Astrocyte (in vitro differentiated cells and primary cell): ENCODE results near the gene PCBP1. TPM values are rescaled to one million over a fixed set of nuclear protein-coding genes. Genes with fewer than 3 reads are reported as not detected.
"Not testable (repeated sequence)": the region's sequence is repeated elsewhere in the genome, so short reads cannot be mapped to it uniquely, and the experiment has no call there.

Experiments
- DNase-seq: peaks from one replicate; pipeline ENCODE4 v3.0.0-alpha.2; 2010; ENCODE audit warnings: low read depth
- FAIRE-seq: peaks from 2 replicates; lab custom pipeline; 2011; peaks lifted over from hg19 to GRCh38; lab: Jason Lieb, UNC
- H2AFZ ChIP-seq: 2 replicates; pipeline ENCODE4 v1.6.0; 2012; ENCODE audit warnings: low read depth, low read length, inconsistent platforms
- H3K27ac ChIP-seq: 2 replicates; pipeline ENCODE4 v1.5.1; 2011; ENCODE audit warnings: low read depth, low read length, inconsistent platforms
- H3K27me3 ChIP-seq: 2 replicates; pipeline ENCODE4 v1.6.0; 2011; ENCODE audit warnings: low read length, inconsistent platforms; ENCODE audit not compliant: insufficient read depth
- H3K36me3 ChIP-seq: 2 replicates; pipeline ENCODE4 v1.5.1; 2011; ENCODE audit warnings: low read length, inconsistent platforms; ENCODE audit not compliant: insufficient read depth
- H3K4me1 ChIP-seq: 2 replicates; pipeline ENCODE4 v1.5.1; 2011; ENCODE audit warnings: low read length, inconsistent platforms; ENCODE audit not compliant: insufficient read depth
- H3K4me2 ChIP-seq: 2 replicates; pipeline ENCODE4 v1.6.0; 2012; ENCODE audit warnings: low read length, inconsistent platforms
- H3K4me3 ChIP-seq: 2 replicates; pipeline ENCODE4 v1.5.1; 2011; ENCODE audit warnings: low read depth, mild to moderate bottlenecking, low read length, inconsistent platforms; ENCODE audit not compliant: insufficient read depth
- H3K79me2 ChIP-seq: 2 replicates; pipeline ENCODE4 v1.6.0; 2012; ENCODE audit warnings: mild to moderate bottlenecking, low read length, inconsistent platforms; ENCODE audit not compliant: insufficient read depth
- H3K9ac ChIP-seq: 2 replicates; pipeline ENCODE4 v1.6.0; 2012; ENCODE audit warnings: mild to moderate bottlenecking, low read length, inconsistent platforms
- H3K9me3 ChIP-seq: 2 replicates; pipeline ENCODE4 v1.5.1; 2012; ENCODE audit warnings: low read depth, mild to moderate bottlenecking, low read length, inconsistent platforms; ENCODE audit not compliant: insufficient read depth
- H4K20me1 ChIP-seq: 2 replicates; pipeline ENCODE4 v1.6.0; 2012; ENCODE audit warnings: low read length, inconsistent platforms; ENCODE audit not compliant: insufficient read depth
- H3K27ac Mint-ChIP-seq: one replicate; pipeline ENCODE4 v1.8.0; 2021; ENCODE audit warnings: mild to moderate bottlenecking, mixed read lengths; ENCODE audit not compliant: unreplicated experiment
- H3K27me3 Mint-ChIP-seq: one replicate; pipeline ENCODE4 v1.8.0; 2021; ENCODE audit warnings: low read depth, mixed read lengths; ENCODE audit not compliant: unreplicated experiment
- H3K36me3 Mint-ChIP-seq: one replicate; pipeline ENCODE4 v1.8.0; 2021; ENCODE audit warnings: low read depth, mixed read lengths; ENCODE audit not compliant: unreplicated experiment
- H3K4me1 Mint-ChIP-seq: one replicate; pipeline ENCODE4 v1.8.0; 2021; ENCODE audit warnings: low read depth, mixed read lengths; ENCODE audit not compliant: unreplicated experiment
- H3K4me3 Mint-ChIP-seq: one replicate; pipeline ENCODE4 v1.8.0; 2021; ENCODE audit warnings: mild to moderate bottlenecking, moderate library complexity, mixed read lengths; ENCODE audit not compliant: unreplicated experiment
- H3K9me3 Mint-ChIP-seq: one replicate; pipeline ENCODE4 v1.8.0; 2021; ENCODE audit warnings: mild to moderate bottlenecking, mixed read lengths; ENCODE audit not compliant: unreplicated experiment
- EZH2 ChIP-seq: IDR thresholded peaks from 2 replicates; pipeline ENCODE4 v1.6.1; 2012; ENCODE audit warnings: mild to moderate bottlenecking, low read length, inconsistent platforms; ENCODE audit not compliant: insufficient read depth
- total RNA-seq: library from RNA; stranded (reverse); gene quantifications from 2 replicates; pipeline ENCODE4 v1.2.1, GENCODE V29; 2021
- TF ChIP-seq, protein P1 (sequence below): IDR thresholded peaks from 2 replicates; pipeline ENCODE4 v1.5.1; 2011; ENCODE audit warnings: low read depth, mild to moderate bottlenecking, inconsistent platforms, low read length, moderate library complexity; ENCODE audit not compliant: insufficient read depth

Gene PCBP1
- total RNA-seq, 1 donor from 2014 or later, result 205 TPM

GRCh38 chr2:70101174-70101573 lies 13.9 kb downstream of the PCBP1 start:
- no peak for DNase-seq
- Mint-ChIP-seq H3K4me3 (no peak overlapping the region), H3K36me3 (no peaks in the 10 kb centered on the region), H3K27me3 (no peaks in the 10 kb centered on the region), H3K4me1 (peaks cover 6% of the 10 kb centered on the region), H3K9me3 (no peaks in the 10 kb centered on the region), H3K27ac (no peak overlapping the region)
- FAIRE-seq, result no peak
- Histone ChIP-seq H3K27me3 (no peaks in the 10 kb centered on the region), H3K27ac (no peak overlapping the region), H3K9me3 (no peaks in the 10 kb centered on the region), H3K36me3 (no peaks in the 10 kb centered on the region), H4K20me1 (no peaks in the 10 kb centered on the region), H3K4me2 (no peak overlapping the region), H3K4me1 (peaks cover 4% of the 10 kb centered on the region), H2AFZ (no peak overlapping the region), H3K79me2 (no peaks in the 10 kb centered on the region), H3K9ac (no peak overlapping the region), H3K4me3 (no peak overlapping the region)
- TF ChIP-seq EZH2, result no peak
- TF ChIP-seq, protein P1, sequence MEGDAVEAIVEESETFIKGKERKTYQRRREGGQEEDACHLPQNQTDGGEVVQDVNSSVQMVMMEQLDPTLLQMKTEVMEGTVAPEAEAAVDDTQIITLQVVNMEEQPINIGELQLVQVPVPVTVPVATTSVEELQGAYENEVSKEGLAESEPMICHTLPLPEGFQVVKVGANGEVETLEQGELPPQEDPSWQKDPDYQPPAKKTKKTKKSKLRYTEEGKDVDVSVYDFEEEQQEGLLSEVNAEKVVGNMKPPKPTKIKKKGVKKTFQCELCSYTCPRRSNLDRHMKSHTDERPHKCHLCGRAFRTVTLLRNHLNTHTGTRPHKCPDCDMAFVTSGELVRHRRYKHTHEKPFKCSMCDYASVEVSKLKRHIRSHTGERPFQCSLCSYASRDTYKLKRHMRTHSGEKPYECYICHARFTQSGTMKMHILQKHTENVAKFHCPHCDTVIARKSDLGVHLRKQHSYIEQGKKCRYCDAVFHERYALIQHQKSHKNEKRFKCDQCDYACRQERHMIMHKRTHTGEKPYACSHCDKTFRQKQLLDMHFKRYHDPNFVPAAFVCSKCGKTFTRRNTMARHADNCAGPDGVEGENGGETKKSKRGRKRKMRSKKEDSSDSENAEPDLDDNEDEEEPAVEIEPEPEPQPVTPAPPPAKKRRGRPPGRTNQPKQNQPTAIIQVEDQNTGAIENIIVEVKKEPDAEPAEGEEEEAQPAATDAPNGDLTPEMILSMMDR, result no peak

GRCh38 chr2:70101686-70102085 lies 14.4 kb downstream of the PCBP1 start:
- not testable (repeated sequence) for H3K9me3 Mint-ChIP-seq, H3K27ac ChIP-seq, H3K4me2 ChIP-seq, H3K27me3 ChIP-seq, H2AFZ ChIP-seq, H3K4me3 Mint-ChIP-seq, H3K36me3 ChIP-seq, H3K4me1 Mint-ChIP-seq, H3K79me2 ChIP-seq, H3K4me1 ChIP-seq, FAIRE-seq, H3K9ac ChIP-seq, H3K4me3 ChIP-seq, H3K36me3 Mint-ChIP-seq, H3K27me3 Mint-ChIP-seq, DNase-seq, H3K27ac Mint-ChIP-seq, H3K9me3 ChIP-seq, H4K20me1 ChIP-seq

GRCh38 chr2:70102323-70102905 lies 15.1 kb downstream of the PCBP1 start:
- not testable (repeated sequence) for H3K4me3 Mint-ChIP-seq, H3K4me3 ChIP-seq, H3K36me3 Mint-ChIP-seq, H3K27me3 Mint-ChIP-seq, H3K4me1 ChIP-seq, FAIRE-seq, H3K4me2 ChIP-seq, DNase-seq, H3K4me1 Mint-ChIP-seq, H3K9me3 Mint-ChIP-seq, H3K79me2 ChIP-seq, H3K9ac ChIP-seq, H3K27ac Mint-ChIP-seq, H3K36me3 ChIP-seq, H3K27ac ChIP-seq, H3K27me3 ChIP-seq, H2AFZ ChIP-seq, H3K9me3 ChIP-seq, H4K20me1 ChIP-seq
